NK-92 treated with Interleukin-12 subunit alpha and Interleukin-12 subunit beta, amount 100 ng/mL, for 24 hours (cell line): ENCODE results near the gene MYLK.

Experiments used
- DNase-seq: peaks from one replicate; lab custom pipeline; 2025; lab: John Stamatoyannopoulos, UW

Gene MYLK

GRCh38 chr3:123821920-123822319 lies 62.2 kb downstream of the MYLK start:
- no peak for DNase-seq

GRCh38 chr3:123819949-123820348 lies 64.2 kb downstream of the MYLK start:
- no peak for DNase-seq

- DNase-seq = no peak
Observed at GRCh38 chr3:123818921-123819429, 65.2 kb downstream of the MYLK start.

- no peak for DNase-seq
Observed at GRCh38 chr3:123818324-123818920, 65.7 kb downstream of the MYLK start.

- DNase-seq = no peak
Observed at GRCh38 chr3:123817413-123817812, 66.7 kb downstream of the MYLK start.

DNA sequence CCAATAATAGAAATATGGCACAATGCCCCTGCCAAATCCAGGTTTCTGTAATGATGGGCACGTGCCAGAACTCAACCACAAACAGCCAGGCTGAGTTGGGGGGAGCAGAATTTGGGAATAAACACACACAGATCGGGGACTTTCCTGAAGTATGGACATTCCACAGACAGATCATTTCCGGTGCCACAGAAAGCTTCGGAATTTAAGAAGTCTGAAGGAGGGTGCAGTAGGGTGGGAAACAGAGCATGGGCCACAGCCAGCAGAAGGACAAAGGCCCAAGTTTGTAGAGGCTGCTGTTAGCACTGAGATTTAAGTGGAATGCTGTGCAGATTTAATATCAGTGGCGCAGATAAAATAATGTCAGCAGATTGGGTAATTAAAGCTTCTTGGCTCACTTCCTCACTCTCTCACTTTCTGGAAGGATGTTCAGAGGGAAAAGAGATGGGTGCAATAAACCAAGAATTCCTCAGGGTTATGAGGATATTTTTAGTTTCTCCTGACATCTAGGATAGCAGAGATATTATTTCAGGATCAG lies 67.4 kb downstream of the MYLK start:
- DNase-seq = no peak

GRCh38 chr3:123815981-123816380 lies 68.2 kb downstream of the MYLK start:
- no peak for DNase-seq

DNA sequence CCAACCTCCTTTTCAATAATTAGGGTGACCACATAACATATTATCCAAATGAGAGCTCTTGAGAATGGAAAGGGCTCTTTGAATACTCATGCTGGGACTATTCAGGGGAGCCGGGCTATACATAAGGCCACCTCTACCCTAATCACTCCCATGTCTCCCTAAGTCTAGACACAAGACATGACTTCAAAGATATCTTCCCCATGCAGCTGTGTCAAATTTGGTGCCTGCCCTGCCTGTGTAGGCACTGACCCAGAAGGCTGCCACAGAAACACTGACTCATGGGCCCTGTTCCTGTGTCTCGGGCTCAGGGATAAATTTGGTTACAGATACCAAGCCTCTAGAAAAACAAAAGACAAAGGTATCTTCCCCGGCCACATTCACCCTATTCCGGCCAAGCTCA lies 70.3 kb downstream of the MYLK start:
- DNase-seq = no peak

GRCh38 chr3:123809597-123809996 lies 74.5 kb downstream of the MYLK start:
- DNase-seq = no peak

DNA sequence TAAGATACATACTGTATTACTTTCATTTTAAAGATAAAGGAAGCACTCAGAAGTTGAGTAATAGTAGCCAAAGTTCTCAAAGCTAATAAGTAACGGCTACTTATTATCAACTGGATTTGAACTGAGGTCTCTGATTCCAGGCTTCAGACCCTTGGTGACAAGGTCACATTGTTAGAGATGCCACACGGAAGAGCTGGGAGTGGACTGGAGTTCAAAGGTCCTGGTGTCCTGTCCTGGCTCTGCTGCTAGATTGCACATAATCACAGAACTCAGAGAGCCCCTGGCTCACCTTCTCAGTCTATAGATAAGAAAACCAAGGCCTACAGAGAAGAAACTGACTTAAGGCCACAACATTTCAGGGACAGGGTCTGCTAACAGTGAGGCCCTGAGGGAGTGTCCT lies 75.3 kb downstream of the MYLK start:
- no peak for DNase-seq

GRCh38 chr3:123807820-123808219 lies 76.3 kb downstream of the MYLK start:
- DNase-seq = no peak

DNA sequence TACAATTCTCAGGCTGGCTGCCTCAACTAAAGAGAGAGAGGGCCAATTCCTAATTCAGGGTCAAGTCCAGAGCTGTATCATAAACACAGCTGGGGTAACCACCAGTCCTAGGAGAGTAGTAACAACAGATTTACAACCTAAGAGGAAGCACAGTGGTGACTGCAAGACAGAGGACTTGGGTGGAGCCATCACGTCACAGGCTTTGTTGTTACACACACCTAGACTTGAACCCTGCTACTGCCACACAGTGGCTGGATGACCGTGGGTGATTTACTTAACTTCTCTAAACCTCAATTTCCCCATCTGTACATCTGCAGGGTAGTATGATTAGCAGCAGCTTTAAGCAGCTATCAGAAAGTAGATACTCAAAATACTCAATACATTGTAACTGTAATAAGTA lies 78.6 kb downstream of the MYLK start:
- DNase-seq = no peak

GRCh38 chr3:123805101-123805500 lies 79.0 kb downstream of the MYLK start:
- DNase-seq = no peak

GRCh38 chr3:123804676-123805075 lies 79.5 kb downstream of the MYLK start:
- DNase-seq = no peak

DNA sequence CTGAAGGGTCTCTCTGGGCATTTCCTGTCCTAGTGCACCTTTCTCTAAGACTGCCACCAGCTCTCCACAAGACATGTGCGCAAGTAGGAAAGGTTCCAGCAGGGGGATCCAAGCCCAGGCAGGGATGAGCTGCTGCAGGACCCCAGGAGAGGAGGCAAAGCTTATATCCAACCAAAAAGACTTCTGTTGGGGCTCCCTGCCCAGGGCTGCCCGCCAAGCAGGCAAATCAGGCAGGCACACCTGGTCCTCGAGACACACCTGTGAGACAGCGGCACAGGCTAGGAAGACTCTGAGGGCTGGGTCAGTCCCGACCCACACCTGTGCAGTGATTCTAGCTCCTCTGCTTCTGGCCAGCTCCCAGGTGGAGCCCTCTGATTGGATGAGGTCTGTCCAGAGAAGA lies 80.6 kb downstream of the MYLK start:
- no peak for DNase-seq

DNA sequence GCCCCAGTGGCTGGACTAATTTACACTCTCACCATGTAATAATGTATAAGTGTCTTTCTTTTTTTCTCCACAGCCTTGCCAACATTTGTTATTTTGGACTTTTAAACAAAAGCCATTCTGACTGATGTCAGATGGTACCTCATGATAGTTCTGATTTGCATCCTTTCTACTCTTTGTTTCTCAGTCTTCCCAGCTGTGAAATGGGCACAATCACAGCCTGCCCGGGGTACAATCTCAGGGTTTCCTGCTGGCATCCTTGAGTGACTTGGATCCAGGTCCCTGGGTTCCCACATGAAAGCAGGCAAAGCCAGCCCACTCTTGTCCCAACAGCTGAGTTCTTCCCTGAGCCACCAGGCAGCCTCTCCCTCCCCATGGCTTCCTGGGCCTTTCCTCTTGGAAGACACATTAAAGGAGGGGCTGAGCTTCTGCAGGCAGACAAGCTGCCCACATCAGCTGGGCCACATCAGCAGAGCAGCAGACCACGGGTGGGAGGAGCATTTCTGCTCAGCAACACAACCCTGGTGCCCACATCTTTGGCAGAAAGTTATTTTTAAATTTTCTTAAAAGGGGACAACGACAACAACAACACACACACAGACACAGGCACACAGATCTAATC lies 82.0 kb downstream of the MYLK start:
- DNase-seq = no peak

DNA sequence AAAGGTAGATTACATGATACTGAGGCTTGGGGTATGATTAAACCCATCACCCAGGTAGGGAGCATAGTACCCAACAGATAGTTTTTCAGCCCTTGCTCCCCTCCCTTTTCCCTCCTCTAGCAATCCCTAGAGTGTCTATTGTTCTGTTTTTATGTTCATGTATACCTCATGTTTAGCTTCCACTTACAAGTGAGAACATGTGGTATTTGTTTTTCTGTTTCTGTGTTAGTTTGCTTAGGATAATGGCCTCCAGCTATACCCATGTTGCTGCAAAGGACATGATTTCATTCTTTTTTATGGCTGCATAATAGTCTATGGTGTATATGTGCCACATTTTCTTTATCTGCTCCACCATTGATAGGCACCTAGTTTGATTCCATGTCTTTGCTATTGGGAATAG lies 82.7 kb downstream of the MYLK start:
- DNase-seq = no peak

- no peak for DNase-seq
Observed at GRCh38 chr3:123800362-123800682, 83.8 kb downstream of the MYLK start.

- DNase-seq = no peak
Observed at GRCh38 chr3:123799544-123800361, 84.4 kb downstream of the MYLK start.

GRCh38 chr3:123798550-123798949 lies 85.6 kb downstream of the MYLK start:
- DNase-seq = no peak

DNA sequence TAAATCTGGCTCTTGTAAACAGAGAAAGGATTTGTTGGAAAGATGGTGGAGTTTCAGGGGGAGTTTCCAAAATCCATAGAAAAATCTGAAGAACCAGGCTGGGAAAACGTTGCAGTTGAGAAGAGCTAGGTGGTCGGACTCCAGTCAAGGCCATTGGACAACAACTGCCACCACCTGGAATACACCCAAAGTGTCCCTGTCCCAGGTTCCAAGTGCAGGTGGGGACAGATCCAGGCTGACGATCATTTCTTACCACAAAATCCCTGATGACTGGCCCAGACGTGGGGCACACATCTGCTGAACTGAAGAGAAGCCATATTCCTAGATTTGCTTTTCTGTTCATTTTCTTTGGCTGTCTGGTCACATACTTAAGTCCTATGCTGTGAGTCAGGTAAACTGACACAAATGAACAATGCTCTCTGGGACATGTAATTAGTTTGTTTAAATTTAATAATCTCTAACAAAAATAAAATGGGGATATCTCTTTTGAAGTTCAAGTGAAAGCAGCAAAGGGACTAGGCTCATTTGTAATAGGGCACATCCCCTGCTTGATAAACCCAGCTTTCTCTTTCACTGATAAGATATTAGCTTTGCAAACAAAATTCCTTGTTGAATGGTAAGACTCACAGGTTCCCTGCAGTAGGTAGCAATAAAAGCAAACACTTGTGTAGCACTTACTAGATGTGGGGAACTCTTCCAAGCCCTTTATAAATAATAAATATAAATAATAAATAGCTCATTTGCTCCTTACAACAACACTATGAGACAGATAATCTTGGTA lies 88.5 kb downstream of the MYLK start:
- no peak for DNase-seq

- no peak for DNase-seq
Observed at GRCh38 chr3:123793425-123793824, 90.7 kb downstream of the MYLK start.
